Measurements from ENCODE around the gene GNPTG.

GNPTG gene

DNA sequence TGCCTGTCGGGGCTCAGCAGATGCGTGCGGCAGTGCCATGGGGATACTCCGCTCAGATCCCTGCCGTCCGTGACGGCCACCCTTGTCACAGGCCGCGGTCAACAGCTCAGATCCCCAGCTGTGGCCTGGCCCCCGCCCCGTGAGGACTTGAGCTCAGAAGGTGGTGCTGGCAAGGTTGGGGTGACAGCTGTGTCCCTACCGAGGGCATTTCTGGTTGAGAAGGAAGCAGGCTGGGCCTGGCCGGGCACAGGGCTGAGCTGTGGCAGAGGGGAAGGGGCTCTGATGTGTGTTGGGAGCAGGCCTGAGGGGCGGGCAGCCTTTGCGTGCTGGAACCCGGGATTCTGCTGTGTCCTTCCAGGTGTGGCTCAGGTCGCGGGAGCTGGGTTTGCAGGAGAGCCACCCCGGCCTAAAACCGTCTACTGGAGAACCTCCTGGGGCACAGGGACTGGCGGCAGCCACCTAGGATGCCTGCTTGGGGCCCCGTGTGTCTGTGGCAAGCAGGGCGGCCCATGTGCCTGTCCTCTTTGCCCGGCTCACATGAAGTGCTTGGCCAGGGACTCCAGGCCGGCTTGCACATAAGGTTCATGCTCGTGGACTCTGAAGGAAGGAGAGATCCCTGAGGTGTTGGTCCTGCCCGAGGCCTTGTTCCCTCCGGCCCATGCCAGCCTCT is 37.2 kb upstream of the GNPTG start:
- Histone ChIP-seq H3K4me3 (ENCODE audit: severe bottlenecking) (no peak overlapping the region), H3K27me3 (ENCODE audit: insufficient read depth, poor library complexity, severe bottlenecking) (no peaks in the 10 kb centered on the region), H3K36me3 (ENCODE audit: low read depth) (peaks cover 86% of the 10 kb centered on the region), H3K9me3 (ENCODE audit: severe bottlenecking) (no peaks in the 10 kb centered on the region), H3K4me1 (ENCODE audit: insufficient read depth, poor library complexity, severe bottlenecking) (peaks cover 9% of the 10 kb centered on the region), H3K27ac (ENCODE audit: poor library complexity, severe bottlenecking) (no peak overlapping the region)
- DNase-seq (ENCODE audit: low spot score) = no peak
- TF ChIP-seq CTCF (IDR thresholded peaks at IDR 0.05; ENCODE audit: poor library complexity, severe bottlenecking) = no peak
- no peak for ATAC-seq (ENCODE audit: low read depth)

DNA sequence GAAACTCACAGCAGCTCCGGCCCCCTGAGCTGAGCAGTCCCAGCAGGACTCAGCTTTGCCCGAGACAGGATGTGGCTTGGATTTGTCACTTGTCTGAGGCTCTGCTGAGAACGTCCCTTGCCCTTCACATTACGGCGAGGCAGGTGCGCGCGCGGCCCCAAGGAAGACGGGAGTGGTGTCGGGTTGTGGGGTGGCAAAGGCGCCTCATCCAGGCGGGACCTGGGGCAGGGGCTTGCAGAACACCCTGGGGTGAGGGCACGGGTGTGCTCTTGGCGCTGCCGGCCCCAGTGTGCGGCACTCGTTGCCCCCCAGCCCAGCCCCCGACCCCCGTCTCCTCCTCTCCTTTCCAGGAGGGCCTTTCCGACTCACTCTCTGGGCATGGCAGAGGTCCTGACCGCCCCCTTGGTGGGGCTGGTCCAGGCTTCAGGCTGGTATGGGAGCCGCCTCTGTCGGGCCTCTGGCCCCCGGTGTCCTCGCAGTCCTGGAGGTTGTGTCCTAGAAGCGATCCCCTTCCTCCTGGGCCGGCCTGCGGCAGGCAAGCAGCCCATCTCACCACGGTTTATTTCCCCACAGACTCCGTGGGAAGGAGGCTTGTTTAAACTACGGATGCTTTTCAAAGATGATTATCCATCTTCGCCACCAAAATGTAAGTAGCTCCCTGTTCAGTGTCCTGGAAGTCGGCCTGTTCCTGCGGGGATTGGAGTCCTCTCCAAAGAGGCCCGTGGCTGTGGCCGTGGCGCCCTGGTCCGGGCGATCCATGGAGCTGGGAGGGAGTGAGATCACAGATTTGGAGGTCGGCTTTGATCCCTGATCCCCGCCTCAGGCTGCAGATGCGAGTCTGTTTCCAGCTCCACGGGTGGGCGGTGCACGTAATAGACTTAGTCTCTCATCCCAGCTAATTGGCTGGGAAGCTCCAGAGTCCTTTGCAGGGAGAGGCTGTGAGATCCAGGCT is 36.4 kb upstream of the GNPTG start:
- H3K4me3 ChIP-seq (ENCODE audit: severe bottlenecking) = no peak overlapping the region
- no peaks in the 10 kb centered on the region for H3K9me3 ChIP-seq (ENCODE audit: severe bottlenecking)
- ATAC-seq (ENCODE audit: low read depth) = no peak
- DNase-seq (ENCODE audit: low spot score) = no peak
- H3K4me1 ChIP-seq (ENCODE audit: insufficient read depth, poor library complexity, severe bottlenecking) = peaks cover 9% of the 10 kb centered on the region
- H3K27me3 ChIP-seq (ENCODE audit: insufficient read depth, poor library complexity, severe bottlenecking) = no peaks in the 10 kb centered on the region
- no peak overlapping the region for H3K27ac ChIP-seq (ENCODE audit: poor library complexity, severe bottlenecking)
- H3K36me3 ChIP-seq (ENCODE audit: low read depth) = peaks cover 94% of the 10 kb centered on the region
- TF ChIP-seq CTCF (IDR thresholded peaks at IDR 0.05; ENCODE audit: poor library complexity, severe bottlenecking) = no peak

DNA sequence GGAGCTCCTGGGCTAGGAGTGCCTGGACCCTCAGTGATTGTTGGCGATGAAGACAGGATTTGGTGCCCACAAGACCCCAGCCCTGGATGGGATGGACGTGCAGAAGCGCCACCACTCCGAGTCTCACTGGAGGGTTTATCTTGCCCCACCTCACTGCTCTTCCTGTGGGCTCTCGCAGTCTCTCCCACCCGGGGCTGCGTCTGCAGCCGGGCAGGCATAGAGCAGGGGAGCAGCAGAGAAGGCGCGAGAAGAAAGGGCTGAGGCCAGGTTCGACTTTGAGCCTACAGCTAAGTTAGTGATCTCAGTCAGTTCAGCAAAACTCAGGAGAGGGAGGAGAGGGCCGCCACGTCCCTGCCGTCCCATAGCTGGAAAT is 35.7 kb upstream of the GNPTG start:
- DNase-seq (ENCODE audit: low spot score) (no peak), ATAC-seq (ENCODE audit: low read depth) (no peak)
- no peak overlapping the region for H3K27ac ChIP-seq (ENCODE audit: poor library complexity, severe bottlenecking)
- no peaks in the 10 kb centered on the region for H3K9me3 ChIP-seq (ENCODE audit: severe bottlenecking)
- peaks cover 9% of the 10 kb centered on the region for H3K4me1 ChIP-seq (ENCODE audit: insufficient read depth, poor library complexity, severe bottlenecking)
- H3K4me3 ChIP-seq (ENCODE audit: severe bottlenecking) = no peak overlapping the region
- no peaks in the 10 kb centered on the region for H3K27me3 ChIP-seq (ENCODE audit: insufficient read depth, poor library complexity, severe bottlenecking)
- H3K36me3 ChIP-seq (ENCODE audit: low read depth) = peaks cover 96% of the 10 kb centered on the region
- no peak for TF ChIP-seq CTCF (IDR thresholded peaks at IDR 0.05; ENCODE audit: poor library complexity, severe bottlenecking)

GRCh38 chr16:1317479-1318267 is 34.1 kb upstream of the GNPTG start:
- peaks cover 89% of the 10 kb centered on the region for H3K36me3 ChIP-seq (ENCODE audit: low read depth)
- no peak for DNase-seq (ENCODE audit: low spot score)
- no peaks in the 10 kb centered on the region for H3K27me3 ChIP-seq (ENCODE audit: insufficient read depth, poor library complexity, severe bottlenecking)
- no peak for TF ChIP-seq CTCF (IDR thresholded peaks at IDR 0.05; ENCODE audit: poor library complexity, severe bottlenecking)
- ATAC-seq (ENCODE audit: low read depth) = no peak
- H3K4me3 ChIP-seq (ENCODE audit: severe bottlenecking) = no peak overlapping the region
- no peaks in the 10 kb centered on the region for H3K4me1 ChIP-seq (ENCODE audit: insufficient read depth, poor library complexity, severe bottlenecking)
- no peak overlapping the region for H3K27ac ChIP-seq (ENCODE audit: poor library complexity, severe bottlenecking)
- H3K9me3 ChIP-seq (ENCODE audit: severe bottlenecking) = no peaks in the 10 kb centered on the region

All from RWPE2 (cell line).